HG03025 (cell line): ENCODE data around the gene SPRTN.

Experiments
- ATAC-seq: cut with Tn5 transposase; IDR thresholded peaks from one replicate; pipeline ENCODE4 v1.9.1; 2021; ENCODE audit warnings: mild to moderate bottlenecking, moderate library complexity; ENCODE audit not compliant: unreplicated experiment, low FRiP score

SPRTN gene

DNA sequence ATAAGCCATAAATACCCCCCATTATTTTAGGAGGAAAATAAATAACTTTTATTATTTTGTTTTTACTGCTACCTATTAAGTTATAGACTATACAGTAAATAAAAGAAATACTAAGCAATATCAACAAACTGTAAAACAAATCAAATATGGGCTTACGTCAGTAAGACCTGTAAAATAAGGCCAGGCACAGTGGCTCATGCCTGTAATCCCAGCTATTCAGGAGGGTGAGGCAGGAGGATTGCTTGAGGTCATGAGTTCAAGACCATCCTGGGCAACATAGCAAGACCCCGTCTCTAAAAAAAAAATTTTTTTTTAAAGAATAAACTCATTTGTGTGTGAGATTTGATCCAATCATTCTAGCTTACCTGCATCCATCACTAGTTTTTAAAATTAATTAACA lies 66.2 kb downstream of the SPRTN start:
- no peak for ATAC-seq
